H1 (cell line): ENCODE data around the gene RAD52.

Experiments used
- ASH2L ChIP-seq: fragments of 200-600, 300-600 bp; sonication (generic); IDR thresholded peaks from one replicate; pipeline ENCODE4 v1.7.1; 2017; ENCODE audit warnings: low read length
- CHD2 ChIP-seq: IDR thresholded peaks from 2 replicates; pipeline ENCODE4 v1.6.1; 2012; ENCODE audit warnings: low read length, improper control_type of control experiment
- CTCF ChIP-seq, 3 experiments: IDR thresholded peaks; 1 replicate in 2 of 3; 2 replicates in 1 of 3; pipeline versions ENCODE4 v1.5.1 to v1.6.1; 2011; ENCODE audit warnings: low read length in 3 of 3, mild to moderate bottlenecking in 3 of 3, inconsistent platforms in 2 of 3, low read depth in 1 of 3, moderate library complexity in 1 of 3; ENCODE audit not compliant: insufficient read depth in 1 of 3; ENCODE audit errors: control extremely low read depth in 1 of 3
- EP300 ChIP-seq, 2 experiments: IDR thresholded peaks; 1 replicate in 1 of 2; 2 replicates in 1 of 2; pipeline ENCODE4 v1.6.1; 2011 to 2012; ENCODE audit warnings: low read depth in 2 of 2, low read length in 2 of 2, mild to moderate bottlenecking in 2 of 2, borderline replicate concordance in 1 of 2, inconsistent platforms in 1 of 2, moderate library complexity in 1 of 2
- EZH2 ChIP-seq: fragments of 200-600 bp; sonication (generic); IDR thresholded peaks from 2 replicates; pipeline ENCODE4 v1.7.1; 2012; ENCODE audit warnings: low read depth, mild to moderate bottlenecking, moderate library complexity, low read length, inconsistent platforms; ENCODE audit not compliant: severe bottlenecking
- JUND ChIP-seq: IDR thresholded peaks from 2 replicates; pipeline ENCODE4 v1.6.1; 2011; ENCODE audit warnings: mild to moderate bottlenecking, improper control_type of control experiment, low read length
- POLR2A ChIP-seq, 2 experiments: IDR thresholded peaks; 1 replicate in 1 of 2; 2 replicates in 1 of 2; pipeline ENCODE4 v1.6.1; 2011; ENCODE audit warnings: low read depth in 2 of 2, low read length in 2 of 2, mild to moderate bottlenecking in 2 of 2; ENCODE audit errors: control extremely low read depth in 1 of 2
- POLR2AphosphoS5 ChIP-seq: IDR thresholded peaks from 2 replicates; pipeline ENCODE4 v1.6.1; 2011; ENCODE audit warnings: low read depth, low read length
- RAD21 ChIP-seq, 2 experiments: IDR thresholded peaks in 1 of 2; conservative IDR thresholded peaks in 1 of 2; 2 replicates each; pipeline ENCODE4 v1.6.1; 2011; ENCODE audit warnings: low read depth in 2 of 2, low read length in 2 of 2, improper control_type of control experiment in 1 of 2, inconsistent platforms in 1 of 2, mild to moderate bottlenecking in 1 of 2, moderate library complexity in 1 of 2
- RFX5 ChIP-seq: IDR thresholded peaks from 2 replicates; pipeline ENCODE4 v1.6.1; 2011; ENCODE audit warnings: low read depth, low read length, improper control_type of control experiment, borderline replicate concordance
- RNF2 ChIP-seq: fragments of 200-900, 300-1000 bp; sonication (generic); IDR thresholded peaks from 2 replicates; pipeline ENCODE4 v1.7.1; 2016; ENCODE audit warnings: borderline replicate concordance, low read depth, mild to moderate bottlenecking, antibody characterized with exemption, low read length; ENCODE audit not compliant: poor library complexity, severe bottlenecking; ENCODE audit errors: missing control alignments
- SIX5 ChIP-seq: IDR thresholded peaks from 2 replicates; pipeline ENCODE4 v1.6.1; 2011; ENCODE audit warnings: mild to moderate bottlenecking, low read depth, low read length
- TAF1 ChIP-seq: IDR thresholded peaks from 2 replicates; pipeline ENCODE4 v1.6.1; 2011; ENCODE audit warnings: mild to moderate bottlenecking, low read depth, low read length
- ZNF274 ChIP-seq: IDR thresholded peaks from 2 replicates; pipeline ENCODE4 v1.7.0; 2012; ENCODE audit warnings: low read length, borderline replicate concordance; ENCODE audit errors: extremely low read depth

- no peak for TF ChIP-seq RNF2
- TF ChIP-seq CTCF (IDR thresholded peaks at IDR 0.05; ENCODE audit: control extremely low read depth in 1 of 3, insufficient read depth in 1 of 3, low read depth in 1 of 3, low read length in 3 of 3), result no peak
- TF ChIP-seq ASH2L, result no peak
- no peak for TF ChIP-seq SIX5
- TF ChIP-seq JUND, result no peak
- no peak for TF ChIP-seq EP300 (IDR thresholded peaks at IDR 0.05; ENCODE audit: borderline replicate concordance in 1 of 2, low read depth in 2 of 2, low read length in 2 of 2)
- no peak for TF ChIP-seq POLR2A (IDR thresholded peaks at IDR 0.05; ENCODE audit: control extremely low read depth in 1 of 2, low read depth in 2 of 2, low read length in 2 of 2)
- TF ChIP-seq POLR2AphosphoS5, result no peak
- TF ChIP-seq TAF1, result no peak
- TF ChIP-seq RAD21 (IDR thresholded peaks at IDR 0.05 in 1 of 2, conservative IDR thresholded peaks at IDR 0.05 in 1 of 2; ENCODE audit: low read depth in 2 of 2, low read length in 2 of 2), result no peak
- no peak for TF ChIP-seq CHD2
- TF ChIP-seq RFX5, result no peak
- no peak for TF ChIP-seq EZH2
- no peak for TF ChIP-seq ZNF274
Measured at GRCh38 chr12:902581-902980, 46.9 kb downstream of the RAD52 start.
